Thoracic aorta (tissue), 2 donors: ENCODE data around the gene KRTAP17-1. TPM values are rescaled to one million over a fixed set of nuclear protein-coding genes. Genes with fewer than 3 reads are reported as not detected.

Experiments
- ATAC-seq: fragments of 150-250 bp; one replicate; pipeline ENCODE4 v1.8.0; 2017; ENCODE audit warnings: low read depth; ENCODE audit not compliant: insufficient number of reproducible peaks, low FRiP score
- DNase-seq: peaks from one replicate; pipeline ENCODE4 v3.0.0-alpha.2; 2020; ENCODE audit warnings: low spot score
- H3K27ac ChIP-seq, 2 donors: fragments of 200-600 bp; sonication (generic); 1 replicate in 1 of 2; 2 replicates in 1 of 2; pipeline ENCODE4 v1.5.1; 2016; ENCODE audit warnings: mild to moderate bottlenecking in 2 of 2, moderate library complexity in 2 of 2
- H3K27me3 ChIP-seq: fragments of 200-600 bp; sonication (generic); replicated peaks from 2 replicates; pipeline ENCODE4 v1.6.0; 2016; ENCODE audit warnings: mild to moderate bottlenecking; ENCODE audit not compliant: insufficient read depth
- H3K36me3 ChIP-seq: fragments of 200-600 bp; sonication (generic); one replicate; pipeline ENCODE4 v1.5.1; 2016
- H3K4me1 ChIP-seq, 2 donors: fragments of 200-600 bp; sonication (generic); 1 replicate in 1 of 2; 2 replicates in 1 of 2; pipeline versions ENCODE4 v1.5.1 to v1.6.0; 2016; ENCODE audit warnings: low read depth in 2 of 2, mild to moderate bottlenecking in 1 of 2; ENCODE audit not compliant: control insufficient read depth in 1 of 2
- H3K4me3 ChIP-seq: fragments of 200-600 bp; sonication (generic); 2 replicates; pipeline ENCODE4 v1.5.1; 2016; ENCODE audit warnings: mild to moderate bottlenecking
- H3K9me3 ChIP-seq: fragments of 200-600 bp; sonication (generic); 2 replicates; pipeline ENCODE4 v1.5.1; 2016
- CTCF ChIP-seq: fragments of 200-600 bp; sonication (generic); IDR thresholded peaks from one replicate; pipeline ENCODE4 v1.5.1; 2019; ENCODE audit warnings: antibody characterized with exemption
- total RNA-seq, 2 donors: library from RNA; depleted of rRNA; stranded (reverse); fragments of >200 nt; gene quantifications; one replicate each; pipeline versions ENCODE4 v1.1.0 to v1.2.3, GENCODE V29; 2016

The KRTAP17-1 gene
- total RNA-seq, 2 donors from 2014 or later, result not detected

- peaks cover 5% of the 10 kb centered on the region for H3K9me3 ChIP-seq
- TF ChIP-seq CTCF, result no peak
- DNase-seq, result no peak
- no peak overlapping the region for H3K27ac ChIP-seq
- H3K4me1 ChIP-seq, result no peaks in the 10 kb centered on the region
- H3K4me3 ChIP-seq, result no peak overlapping the region
- no peaks in the 10 kb centered on the region for H3K27me3 ChIP-seq
- H3K36me3 ChIP-seq, result no peaks in the 10 kb centered on the region
- no peak for ATAC-seq
Measured at GRCh38 chr17:41318231-41318630, 2.7 kb upstream of the KRTAP17-1 start.

- DNase-seq, result no peak
- ATAC-seq, result no peak
- TF ChIP-seq CTCF, result no peak
- Histone ChIP-seq H3K4me1 (no peaks in the 10 kb centered on the region), H3K36me3 (no peaks in the 10 kb centered on the region), H3K27ac (no peak overlapping the region), H3K4me3 (no peak overlapping the region), H3K9me3 (peaks cover 5% of the 10 kb centered on the region), H3K27me3 (no peaks in the 10 kb centered on the region)
Measured at GRCh38 chr17:41315814-41316445, 420 bp upstream of the KRTAP17-1 start.

- no peak for ATAC-seq
- TF ChIP-seq CTCF, result no peak
- H3K27me3 ChIP-seq, result no peaks in the 10 kb centered on the region
- no peak overlapping the region for H3K27ac ChIP-seq
- H3K4me3 ChIP-seq, result no peak overlapping the region
- H3K36me3 ChIP-seq, result no peaks in the 10 kb centered on the region
- H3K9me3 ChIP-seq, result no peaks in the 10 kb centered on the region
- no peak for DNase-seq
- peaks cover 0 to 9% of the 10 kb centered on the region in 2 donors for H3K4me1 ChIP-seq
Measured at GRCh38 chr17:41311111-41311510, 4.4 kb downstream of the KRTAP17-1 start.

GRCh38 chr17:41308918-41309359, 6.6 kb downstream of the KRTAP17-1 start, which contains the start of gene KRTAP16-1:
KRTAP16-1 (minus strand) TSS chr17:41309309; CDS start chr17:41309253, 56 bp downstream.
- no peaks in the 10 kb centered on the region for H3K36me3 ChIP-seq
- H3K27ac ChIP-seq, result no peak within 1 kb of the TSS
- ATAC-seq, result no peak
- H3K4me1 ChIP-seq, result peaks cover 0 to 9% of the 10 kb centered on the region in 2 donors
- no peaks in the 10 kb centered on the region for H3K27me3 ChIP-seq
- no peak for TF ChIP-seq CTCF
- peak within 1 kb of the TSS; percentile 19 for H3K4me3 ChIP-seq
- no peak for DNase-seq
- no peaks in the 10 kb centered on the region for H3K9me3 ChIP-seq

GRCh38 chr17:41308251-41308917, 7.1 kb downstream of the KRTAP17-1 start:
- Histone ChIP-seq H3K27ac (no peak overlapping the region), H3K36me3 (no peaks in the 10 kb centered on the region), H3K27me3 (no peaks in the 10 kb centered on the region), H3K9me3 (no peaks in the 10 kb centered on the region), H3K4me1 (peaks cover 0 to 9% of the 10 kb centered on the region in 2 donors), H3K4me3 (peak overlapping the region; percentile 19)
- DNase-seq (no peak), ATAC-seq (no peak)
- TF ChIP-seq CTCF, result no peak
